HepG2 (cell line): ENCODE data around the gene CSDE1. TPM values are rescaled to one million over a fixed set of nuclear protein-coding genes. Genes with fewer than 3 reads are reported as not detected.
A peak's percentile ranks its signal among the peaks of the same experiment; 100 is the strongest.
"Not testable (repeated sequence)": the region's sequence is repeated elsewhere in the genome, so short reads cannot be mapped to it uniquely, and the experiment has no call there.

Experiments
- ATAC-seq: fragments of 200-7000 bp; cut with Tn5 transposase; 3 replicates; pipeline ENCODE4 v1.9.1; 2020; ENCODE audit warnings: mild to moderate bottlenecking, moderate library complexity
- BruUV-seq: library from RNA; stranded (reverse); fragments of 400-500 nt; replicated peaks from 2 replicates; lab custom pipeline; 2021; lab: Mats Ljungman, UMichigan
- CTCF ChIA-PET: fragments of 300-600 bp; formaldehyde crosslinking; extraction: SDS; loops from one replicate; lab custom pipeline; 2021; ENCODE audit warnings: low total read pairs, inconsistent platforms, low intra/inter-chr PET ratio; lab: Yijun Ruan, JAX
- POLR2A ChIA-PET: fragments of 350-600 bp; sonication (Branson Sonifier 250); formaldehyde crosslinking; loops from one replicate; lab custom pipeline; 2020; ENCODE audit warnings: antibody characterized with exemption, inconsistent platforms; lab: Yijun Ruan, JAX
- DNase-seq: peaks from one replicate; pipeline ENCODE4 v3.0.0-alpha.2; 2015; ENCODE audit warnings: low spot score
- FAIRE-seq: peaks from 3 replicates; lab custom pipeline; 2011; peaks lifted over from hg19 to GRCh38; lab: Jason Lieb, UNC
- H2AFZ ChIP-seq: one replicate; pipeline ENCODE4 v1.6.1; 2011; ENCODE audit warnings: low read length, inconsistent platforms
- H3K27ac ChIP-seq: fragments of 300-600 bp; 3 replicates; pipeline ENCODE4 v1.8.0; 2011; ENCODE audit warnings: mixed run types, mild to moderate bottlenecking, mixed read lengths, low read length, inconsistent platforms; ENCODE audit not compliant: insufficient read depth; ENCODE audit errors: extremely low read length
- H3K27me3 ChIP-seq, 2 experiments: fragments of 200-600 bp in 1 of 2; 2 replicates in 1 of 2; 3 replicates in 1 of 2; pipeline versions ENCODE4 v1.6.0 to v1.8.0; 2011; ENCODE audit warnings: low read length in 2 of 2, mild to moderate bottlenecking in 2 of 2, moderate library complexity in 2 of 2, inconsistent platforms in 1 of 2; ENCODE audit not compliant: insufficient read depth in 2 of 2, control insufficient read depth in 1 of 2
- H3K36me3 ChIP-seq, 2 experiments: fragments of 200-600 bp in 1 of 2; replicated peaks in 1 of 2; 2 replicates in 1 of 2; 3 replicates in 1 of 2; pipeline versions ENCODE4 v1.5.1 to v1.8.0; 2011; ENCODE audit warnings: low read length in 2 of 2, inconsistent platforms in 1 of 2; ENCODE audit not compliant: insufficient read depth in 2 of 2, control insufficient read depth in 1 of 2
- H3K4me1 ChIP-seq: 2 replicates; pipeline ENCODE4 v1.5.1; 2012; ENCODE audit warnings: low read length, inconsistent platforms; ENCODE audit not compliant: insufficient read depth
- H3K4me2 ChIP-seq: 2 replicates; pipeline ENCODE4 v1.6.0; 2011; ENCODE audit warnings: low read depth, low read length, inconsistent platforms
- H3K4me3 ChIP-seq, 3 experiments: fragments of 200-600 bp in 1 of 3; sonication (generic), shearing (Covaris generic) in 1 of 3; replicated peaks in 1 of 3; 2 replicates each; pipeline ENCODE4 v1.5.1; 2011 to 2016; ENCODE audit warnings: low read length in 3 of 3, inconsistent platforms in 2 of 3, low read depth in 2 of 3, mild to moderate bottlenecking in 2 of 3, control low read depth in 1 of 3, mixed read lengths in 1 of 3; ENCODE audit not compliant: insufficient read depth in 1 of 3
- H3K79me2 ChIP-seq: one replicate; pipeline ENCODE4 v1.6.1; 2011; ENCODE audit warnings: low read length, inconsistent platforms; ENCODE audit not compliant: insufficient read depth
- H3K9ac ChIP-seq: 2 replicates; pipeline ENCODE4 v1.6.0; 2011; ENCODE audit warnings: mild to moderate bottlenecking, low read depth, low read length, inconsistent platforms; ENCODE audit not compliant: insufficient read depth
- H3K9me3 ChIP-seq: 2 replicates; pipeline ENCODE4 v1.5.1; 2012; ENCODE audit warnings: mild to moderate bottlenecking, low read length
- H4K20me1 ChIP-seq: 2 replicates; pipeline ENCODE4 v1.6.0; 2011; ENCODE audit warnings: inconsistent platforms, mild to moderate bottlenecking, low read length, moderate library complexity; ENCODE audit not compliant: insufficient read depth
- CEBPB ChIP-seq: IDR thresholded peaks from 2 replicates; pipeline ENCODE4 v1.6.1; 2011; ENCODE audit warnings: low read depth, low read length, improper control_type of control experiment, borderline replicate concordance
- E2F1 ChIP-seq: sonication (generic); formaldehyde crosslinking; IDR thresholded peaks from 2 replicates; pipeline ENCODE4 v1.5.0; 2020; ENCODE audit warnings: missing genetic modification reagents
- GABPB1 ChIP-seq: IDR thresholded peaks from 2 replicates; pipeline ENCODE4 v1.6.1; 2016; ENCODE audit warnings: mild to moderate bottlenecking, missing genetic modification reagents, moderate library complexity, missing compliant biosample characterization
- HNF1B ChIP-seq: sonication (generic); formaldehyde crosslinking; IDR thresholded peaks from 2 replicates; pipeline ENCODE4 v1.5.1; 2020; ENCODE audit warnings: mild to moderate bottlenecking, moderate library complexity, missing genetic modification reagents
- NR2C2 ChIP-seq: sonication (generic); formaldehyde crosslinking; IDR thresholded peaks from 2 replicates; pipeline ENCODE4 v1.4.0; 2020; ENCODE audit warnings: missing genetic modification reagents, mild to moderate bottlenecking, moderate library complexity, borderline replicate concordance
- ZNF460 ChIP-seq: sonication (generic); formaldehyde crosslinking; IDR thresholded peaks from 2 replicates; pipeline ENCODE4 v1.5.1; 2020; ENCODE audit warnings: missing genetic modification reagents, mild to moderate bottlenecking, borderline replicate concordance
- WGBS: methylation state at CpG from one replicate; pipeline ENCODE4 v1.1.6; 2017; ENCODE audit warnings: low lambda C conversion rate; 5-methylcytosine and 5-hydroxymethylcytosine counted together
- in situ Hi-C: cut with HindIII; loops from 2 replicates; pipeline ENCODE4 v1.10.0; 2017; ENCODE audit warnings: low pct_unique_long_range_greater_than_20kb; ENCODE audit not compliant: extremely low pct_ligation_motif_present
- intact Hi-C: fragments of 100-400 bp; cut with micrococcal nuclease; formaldehyde crosslinking; loops from one replicate; pipeline ENCODE4 v1.10.0; 2022; ENCODE audit not compliant: unreplicated experiment
- polyA plus RNA-seq, 8 experiments: library from polyadenylated mRNA; depleted of rRNA in 3 of 8; stranded (reverse) in 7 of 8; unstranded in 1 of 8; fragments of >200 nt; fragmentation: Illumina TruSeq in 4 of 8; extraction: Trizol in 4 of 8; gene quantifications; 2 replicates each; pipeline versions ENCODE4 v1.2.1 to v1.2.3, GENCODE V29; 2011 to 2016; ENCODE audit warnings: low read depth in 4 of 8, missing spikeins in 1 of 8, mixed read lengths in 1 of 8; ENCODE audit not compliant: insufficient read depth in 1 of 8
- total RNA-seq, 5 experiments: library from RNA; depleted of rRNA; stranded (reverse); fragments of >200 nt; fragmentation: Illumina TruSeq; extraction: Trizol; gene quantifications; 2 replicates each; pipeline ENCODE4 v1.2.3, GENCODE V29; 2016; ENCODE audit warnings: low read depth in 1 of 5

Gene CSDE1
- total and polyA plus RNA-seq, 2 of the 13 experiments (the other 11 are each of a cell fraction or from before 2014, with no cell fraction given): 150 to 313 TPM

- no peaks in the 10 kb centered on the region for H3K36me3 ChIP-seq
- H3K27me3 ChIP-seq: peaks cover 0 to 12% of the 10 kb centered on the region in 2 experiments; a peak in 1 of 5 replicates
- no peak overlapping the region for H2AFZ ChIP-seq
- H3K9me3 ChIP-seq: no peaks in the 10 kb centered on the region
- POLR2A ChIA-PET: no interaction called here
- BruUV-seq: no TSS peak
- TF ChIP-seq NR2C2 (CRISPR knock-in tag) (peak; percentile 55), HNF1B (CRISPR knock-in tag) (no peak), ZNF460 (peak; percentile 65; the same call in 1 of the 2 replicates), CEBPB (peak; percentile 57; the same call in 1 of the 2 replicates), GABPB1 (peak; percentile 41; the same call in 1 of the 2 replicates), E2F1 (CRISPR knock-in tag) (no peak)
- no peak overlapping the region for H3K27ac ChIP-seq
- no peak overlapping the region for H3K4me3 ChIP-seq
- ATAC-seq (no peak), FAIRE-seq (no peak), DNase-seq (no peak)
- CTCF ChIA-PET: no interaction called here
- no peaks in the 10 kb centered on the region for H3K4me1 ChIP-seq
- in situ Hi-C loops: no loop called here
- WGBS: 3% methylated on average over 2 of the region's 2 CpGs
- no peaks in the 10 kb centered on the region for H3K79me2 ChIP-seq
- no peak overlapping the region for H3K4me2 ChIP-seq
- no peak overlapping the region for H3K9ac ChIP-seq
- intact Hi-C loops: no loop called here
- H4K20me1 ChIP-seq: no peaks in the 10 kb centered on the region
These were observed 36.3 kb upstream of the CSDE1 start for GRCh38 chr1:114794038-114794437.

- ATAC-seq, H3K4me1 ChIP-seq, H2AFZ ChIP-seq, H3K36me3 ChIP-seq, H3K9me3 ChIP-seq, BruUV-seq, H3K4me3 ChIP-seq, DNase-seq, intact Hi-C loops, H4K20me1 ChIP-seq, FAIRE-seq, H3K4me2 ChIP-seq, CTCF ChIA-PET, in situ Hi-C loops, H3K9ac ChIP-seq, POLR2A ChIA-PET, H3K79me2 ChIP-seq, H3K27ac ChIP-seq: not testable (repeated sequence)
- WGBS: no CpG with 5 or more reads among the region's 25 CpGs
- H3K27me3 ChIP-seq: peaks cover 0 to 12% of the 10 kb centered on the region in 2 experiments; a peak in 1 of 5 replicates
These were observed 32.8 kb upstream of the CSDE1 start for GRCh38 chr1:114790581-114790980.

GRCh38 chr1:114786440-114786839, 28.7 kb upstream of the CSDE1 start:
- H3K9ac ChIP-seq, H4K20me1 ChIP-seq, CTCF ChIA-PET, POLR2A ChIA-PET, H3K4me1 ChIP-seq, H3K79me2 ChIP-seq, H2AFZ ChIP-seq, H3K27me3 ChIP-seq, ATAC-seq, H3K9me3 ChIP-seq, BruUV-seq, H3K36me3 ChIP-seq, H3K27ac ChIP-seq, in situ Hi-C loops, H3K4me3 ChIP-seq, H3K4me2 ChIP-seq, DNase-seq, FAIRE-seq: not testable (repeated sequence)
- 0% methylated on average over 1 of the region's 1 CpG for WGBS
- intact Hi-C loops: loop anchor here (10.0 kb wide), 1 partner anchor 248 kb away; no protein-coding TSS in a partner anchor
